ENCODE measurements around the gene PRPH. TPM values are rescaled to one million over a fixed set of nuclear protein-coding genes. Genes with fewer than 3 reads are reported as not detected.

Gene PRPH
- polyA plus RNA-seq, 3 donors: not detected

DNA sequence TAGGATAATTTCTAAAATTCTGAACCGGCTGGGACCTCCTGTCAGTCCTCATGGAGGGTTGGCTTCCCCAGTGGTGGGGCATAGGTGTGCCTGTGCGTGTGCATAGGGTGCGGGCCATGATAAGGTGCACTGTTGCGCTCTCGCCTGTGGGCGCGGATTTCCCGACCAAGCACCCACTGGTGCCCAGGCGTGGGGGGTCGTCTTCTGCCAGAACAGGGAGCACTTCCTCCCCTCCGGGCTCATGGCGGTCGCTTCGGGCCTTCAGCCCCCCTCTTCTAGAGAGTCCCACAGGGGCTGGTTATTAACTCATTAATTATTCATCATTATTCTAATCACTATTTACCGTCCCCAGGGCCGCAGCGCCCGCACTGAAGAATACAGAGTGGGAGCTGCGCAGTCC, 39.3 kb downstream of the PRPH start:
- no peak overlapping the region for H3K4me2 ChIP-seq (replicated peaks; ENCODE audit: extremely low read depth, low read length, poor library complexity, severe bottlenecking)
- H3K4me3 ChIP-seq (replicated peaks in 1 of 3; ENCODE audit: low read depth in 2 of 3, low read length in 3 of 3): no peak overlapping the region
- Mint-ChIP-seq H3K27ac (no peak overlapping the region), H3K9me3 (peaks cover 0 to 21% (median 11%) of the 10 kb centered on the region in 7 donors), H3K36me3 (peaks cover 39 to 40% of the 10 kb centered on the region in 2 donors), H3K4me3 (peak overlapping the region in 1 of 2 donors; percentile 78), H3K4me1 (peaks cover 34% of the 10 kb centered on the region), H3K27me3 (ENCODE audit: low read depth in 3 of 3) (peaks cover 73 to 86% (median 74%) of the 10 kb centered on the region in 3 donors)
- peaks cover 62 to 73% of the 10 kb centered on the region in 2 donors for H3K27me3 ChIP-seq (ENCODE audit: control insufficient read depth in 2 of 2, insufficient read depth in 2 of 2, low read length in 2 of 2)
- no peaks in the 10 kb centered on the region for H4K20me1 ChIP-seq (ENCODE audit: insufficient read depth, low read length)
- 20% methylated on average over 15 of the region's 19 CpGs for WGBS (ENCODE audit: insufficient coverage)
- no peak overlapping the region for H3K27ac ChIP-seq (ENCODE audit: low read depth in 1 of 2, low read length in 2 of 2)
- intact Hi-C loops (cut with micrococcal nuclease): no loop called here
- peaks cover 0 to 17% of the 10 kb centered on the region in 2 donors for H3K9me3 ChIP-seq (replicated peaks in 1 of 2; ENCODE audit: control insufficient read depth in 1 of 2, insufficient read depth in 1 of 2, low read length in 2 of 2)
- H3K9ac ChIP-seq (ENCODE audit: insufficient read depth, low read length, poor library complexity, severe bottlenecking): no peak overlapping the region
- peaks cover 11 to 22% of the 10 kb centered on the region in 2 donors for H3K4me1 ChIP-seq (ENCODE audit: control insufficient read depth in 1 of 2, insufficient read depth in 2 of 2, low read length in 2 of 2)
- DNase-seq: no peak
- no peak overlapping the region for H2AFZ ChIP-seq (ENCODE audit: insufficient read depth, low read depth, low read length, poor library complexity, severe bottlenecking)
- H3K79me2 ChIP-seq (ENCODE audit: insufficient read depth, low read length): no peaks in the 10 kb centered on the region
- TF ChIP-seq, protein P1, sequence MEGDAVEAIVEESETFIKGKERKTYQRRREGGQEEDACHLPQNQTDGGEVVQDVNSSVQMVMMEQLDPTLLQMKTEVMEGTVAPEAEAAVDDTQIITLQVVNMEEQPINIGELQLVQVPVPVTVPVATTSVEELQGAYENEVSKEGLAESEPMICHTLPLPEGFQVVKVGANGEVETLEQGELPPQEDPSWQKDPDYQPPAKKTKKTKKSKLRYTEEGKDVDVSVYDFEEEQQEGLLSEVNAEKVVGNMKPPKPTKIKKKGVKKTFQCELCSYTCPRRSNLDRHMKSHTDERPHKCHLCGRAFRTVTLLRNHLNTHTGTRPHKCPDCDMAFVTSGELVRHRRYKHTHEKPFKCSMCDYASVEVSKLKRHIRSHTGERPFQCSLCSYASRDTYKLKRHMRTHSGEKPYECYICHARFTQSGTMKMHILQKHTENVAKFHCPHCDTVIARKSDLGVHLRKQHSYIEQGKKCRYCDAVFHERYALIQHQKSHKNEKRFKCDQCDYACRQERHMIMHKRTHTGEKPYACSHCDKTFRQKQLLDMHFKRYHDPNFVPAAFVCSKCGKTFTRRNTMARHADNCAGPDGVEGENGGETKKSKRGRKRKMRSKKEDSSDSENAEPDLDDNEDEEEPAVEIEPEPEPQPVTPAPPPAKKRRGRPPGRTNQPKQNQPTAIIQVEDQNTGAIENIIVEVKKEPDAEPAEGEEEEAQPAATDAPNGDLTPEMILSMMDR (IDR thresholded peaks at IDR 0.05): no peak
- peaks cover 10 to 24% of the 10 kb centered on the region in 2 donors for H3K36me3 ChIP-seq (replicated peaks in 1 of 2; ENCODE audit: control insufficient read depth in 1 of 2, insufficient read depth in 2 of 2, low read length in 2 of 2)

DNA sequence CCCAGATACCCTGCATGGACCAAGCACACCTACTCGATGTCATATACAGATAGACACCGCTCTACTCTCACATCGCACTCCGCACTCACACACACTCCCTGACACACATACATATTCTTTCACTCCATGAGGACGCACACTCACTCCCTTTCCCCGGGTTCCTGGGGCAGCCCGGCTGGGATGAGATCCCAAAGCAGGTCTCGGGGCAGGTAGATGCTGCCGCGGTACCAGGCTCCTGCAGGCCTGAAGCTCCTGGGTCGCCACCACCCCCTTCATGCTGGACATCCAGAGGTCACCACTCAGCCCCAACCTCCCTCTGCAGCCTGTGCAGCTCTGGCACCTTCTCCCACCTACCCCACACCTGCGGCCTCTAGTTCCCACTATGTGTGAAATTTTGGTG, 39.7 kb downstream of the PRPH start:
- Mint-ChIP-seq H3K27ac (no peak overlapping the region), H3K4me3 (peak overlapping the region in 1 of 2 donors; percentile 78), H3K27me3 (ENCODE audit: low read depth in 3 of 3) (peaks cover 77 to 91% (median 78%) of the 10 kb centered on the region in 3 donors), H3K36me3 (peaks cover 34 to 36% of the 10 kb centered on the region in 2 donors), H3K4me1 (peaks cover 34% of the 10 kb centered on the region), H3K9me3 (peaks cover 0 to 21% (median 11%) of the 10 kb centered on the region in 7 donors)
- Histone ChIP-seq H3K36me3 (replicated peaks in 1 of 2; ENCODE audit: control insufficient read depth in 1 of 2, insufficient read depth in 2 of 2, low read length in 2 of 2) (peaks cover 10 to 20% of the 10 kb centered on the region in 2 donors), H3K79me2 (ENCODE audit: insufficient read depth, low read length) (no peaks in the 10 kb centered on the region), H2AFZ (ENCODE audit: insufficient read depth, low read depth, low read length, poor library complexity, severe bottlenecking) (no peak overlapping the region), H3K9me3 (replicated peaks in 1 of 2; ENCODE audit: control insufficient read depth in 1 of 2, insufficient read depth in 1 of 2, low read length in 2 of 2) (peaks cover 0 to 17% of the 10 kb centered on the region in 2 donors), H3K27ac (ENCODE audit: low read depth in 1 of 2, low read length in 2 of 2) (no peak overlapping the region), H3K27me3 (ENCODE audit: control insufficient read depth in 2 of 2, insufficient read depth in 2 of 2, low read length in 2 of 2) (peaks cover 62 to 78% of the 10 kb centered on the region in 2 donors), H3K9ac (ENCODE audit: insufficient read depth, low read length, poor library complexity, severe bottlenecking) (no peak overlapping the region), H3K4me2 (replicated peaks; ENCODE audit: extremely low read depth, low read length, poor library complexity, severe bottlenecking) (no peak overlapping the region), H3K4me3 (replicated peaks in 1 of 3; ENCODE audit: low read depth in 2 of 3, low read length in 3 of 3) (no peak overlapping the region), H3K4me1 (ENCODE audit: control insufficient read depth in 1 of 2, insufficient read depth in 2 of 2, low read length in 2 of 2) (peaks cover 11 to 22% of the 10 kb centered on the region in 2 donors), H4K20me1 (ENCODE audit: insufficient read depth, low read length) (no peaks in the 10 kb centered on the region)
- no peak for DNase-seq
- TF ChIP-seq, protein P1 (IDR thresholded peaks at IDR 0.05): no peak
- WGBS (ENCODE audit: insufficient coverage): 51% methylated on average over 11 of the region's 12 CpGs
- intact Hi-C loops (cut with micrococcal nuclease): no loop called here
